ENCODE data around the gene FAT3.

- TF ChIP-seq POLR2A (IDR thresholded peaks at IDR 0.05) (no peak), CTCF (IDR thresholded peaks at IDR 0.05) (no peak)
Observed at GRCh38 chr11:92269021-92269420, 44.4 kb downstream of the FAT3 start.

Measured in sigmoid colon (tissue), 3 donors.